ENCODE results near the gene SLC8A2. TPM values are rescaled to one million over a fixed set of nuclear protein-coding genes. Genes with fewer than 3 reads are reported as not detected.
"Not testable (repeated sequence)": the region's sequence is repeated elsewhere in the genome, so short reads cannot be mapped to it uniquely, and the experiment has no call there.

The SLC8A2 gene
- total RNA-seq, 1 donor from 2014 or later, result 0.26 TPM

DNA sequence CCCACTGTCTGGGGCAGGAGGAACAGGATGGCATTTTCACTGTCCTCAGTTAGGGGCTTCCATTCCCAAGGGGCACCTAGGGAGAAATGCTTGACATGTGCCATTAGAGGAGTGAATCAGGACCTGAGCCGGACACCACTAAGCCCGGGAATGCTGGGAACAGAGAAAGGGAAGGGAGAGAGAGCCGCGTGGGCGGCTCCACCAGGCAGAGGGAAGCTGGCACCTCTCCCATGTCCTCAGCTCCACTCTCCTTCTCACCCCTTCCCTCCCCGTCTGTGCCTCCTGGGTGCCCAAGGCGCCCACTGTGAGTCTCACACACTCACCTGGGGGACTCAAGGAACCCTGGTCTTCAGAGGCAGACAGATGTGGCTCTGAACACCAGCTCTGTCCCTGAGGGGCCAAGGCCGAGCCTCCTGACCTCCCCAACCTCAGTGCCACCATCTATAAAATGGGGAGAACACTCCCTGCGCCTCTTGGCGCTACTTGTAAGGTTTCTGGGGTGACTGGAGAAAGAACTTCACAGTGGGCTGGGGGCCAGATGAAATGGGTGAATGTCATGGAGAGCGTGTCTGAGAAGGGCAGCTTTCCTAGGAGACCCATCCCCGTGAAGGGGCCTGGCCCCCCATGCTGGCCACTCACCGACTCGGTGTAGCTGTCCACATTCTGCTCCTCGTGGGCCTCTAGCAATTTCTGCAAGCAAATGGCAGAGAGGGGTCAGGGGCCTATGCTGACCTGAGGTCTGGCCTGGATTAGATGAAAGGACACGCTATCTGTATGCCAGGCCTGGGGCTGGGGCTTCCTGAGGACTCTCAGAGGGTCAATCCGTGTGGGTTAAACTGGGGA, 17.6 kb upstream of the SLC8A2 start:
- peaks cover 17% of the 10 kb centered on the region for H3K36me3 ChIP-seq (ENCODE audit: control insufficient read depth, insufficient read depth, low read length)
- FAIRE-seq (no peak), DNase-seq (ENCODE audit: low read depth) (no peak)
- TF ChIP-seq, protein P1, sequence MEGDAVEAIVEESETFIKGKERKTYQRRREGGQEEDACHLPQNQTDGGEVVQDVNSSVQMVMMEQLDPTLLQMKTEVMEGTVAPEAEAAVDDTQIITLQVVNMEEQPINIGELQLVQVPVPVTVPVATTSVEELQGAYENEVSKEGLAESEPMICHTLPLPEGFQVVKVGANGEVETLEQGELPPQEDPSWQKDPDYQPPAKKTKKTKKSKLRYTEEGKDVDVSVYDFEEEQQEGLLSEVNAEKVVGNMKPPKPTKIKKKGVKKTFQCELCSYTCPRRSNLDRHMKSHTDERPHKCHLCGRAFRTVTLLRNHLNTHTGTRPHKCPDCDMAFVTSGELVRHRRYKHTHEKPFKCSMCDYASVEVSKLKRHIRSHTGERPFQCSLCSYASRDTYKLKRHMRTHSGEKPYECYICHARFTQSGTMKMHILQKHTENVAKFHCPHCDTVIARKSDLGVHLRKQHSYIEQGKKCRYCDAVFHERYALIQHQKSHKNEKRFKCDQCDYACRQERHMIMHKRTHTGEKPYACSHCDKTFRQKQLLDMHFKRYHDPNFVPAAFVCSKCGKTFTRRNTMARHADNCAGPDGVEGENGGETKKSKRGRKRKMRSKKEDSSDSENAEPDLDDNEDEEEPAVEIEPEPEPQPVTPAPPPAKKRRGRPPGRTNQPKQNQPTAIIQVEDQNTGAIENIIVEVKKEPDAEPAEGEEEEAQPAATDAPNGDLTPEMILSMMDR (IDR thresholded peaks at IDR 0.05; ENCODE audit: insufficient read depth, low read length, severe bottlenecking), result no peak
- H3K4me3 ChIP-seq (ENCODE audit: low read depth, low read length), result no peak overlapping the region
- H3K27me3 ChIP-seq (ENCODE audit: control insufficient read depth, insufficient read depth, low read length), result no peaks in the 10 kb centered on the region

DNA sequence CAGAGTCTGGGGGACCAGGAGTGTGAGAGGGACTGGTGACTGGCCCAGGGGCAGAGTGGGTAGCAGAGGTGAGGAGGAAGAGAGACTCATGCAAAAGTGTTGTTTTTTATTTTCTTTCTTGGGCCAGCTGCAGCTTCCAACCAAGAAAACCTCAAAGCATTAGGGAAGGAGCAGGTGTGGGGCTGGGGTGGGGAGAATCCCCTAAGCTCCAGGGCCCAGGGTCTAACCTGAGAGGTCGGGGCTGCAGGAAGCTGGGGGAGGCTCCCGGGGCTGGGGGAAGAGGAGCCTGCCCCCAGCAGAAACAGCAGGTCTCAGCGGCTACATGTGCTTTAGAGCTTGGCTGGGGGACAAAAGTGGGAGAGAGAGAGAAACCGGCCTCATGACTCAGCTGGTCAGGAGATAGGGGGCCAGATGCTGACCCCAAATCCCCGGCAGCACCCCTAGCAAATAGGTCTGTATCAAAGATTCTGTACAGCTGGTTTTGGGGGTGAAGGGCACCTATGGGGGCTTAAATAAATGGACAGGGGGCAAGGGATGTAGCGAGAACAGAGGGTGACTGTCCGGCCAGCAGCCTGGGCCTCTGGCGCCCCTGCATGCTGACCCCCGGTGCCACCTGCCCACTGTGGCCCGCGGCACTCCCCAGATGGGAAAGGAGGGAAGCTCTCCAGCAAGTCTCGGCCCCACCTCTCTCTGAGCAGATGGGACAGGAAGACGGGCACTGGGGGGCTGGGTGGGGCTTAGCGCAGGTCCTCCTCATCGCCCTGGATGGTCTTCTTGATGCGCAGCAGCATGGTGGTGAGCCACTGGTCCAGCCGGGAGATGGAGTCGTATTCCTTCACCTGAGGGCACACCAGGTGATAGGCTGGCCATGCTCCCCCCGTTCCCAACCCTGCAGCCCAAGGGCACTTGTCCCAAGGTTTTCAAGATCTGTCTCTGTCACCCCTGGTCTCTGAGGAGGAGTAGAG, 16.1 kb upstream of the SLC8A2 start:
- H3K36me3 ChIP-seq (ENCODE audit: control insufficient read depth, insufficient read depth, low read length), result peaks cover 13% of the 10 kb centered on the region
- DNase-seq (ENCODE audit: low read depth), result no peak
- no peaks in the 10 kb centered on the region for H3K27me3 ChIP-seq (ENCODE audit: control insufficient read depth, insufficient read depth, low read length)
- H3K4me3 ChIP-seq (ENCODE audit: low read depth, low read length), result no peak overlapping the region
- no peak for FAIRE-seq
- TF ChIP-seq, protein P1 (IDR thresholded peaks at IDR 0.05; ENCODE audit: insufficient read depth, low read length, severe bottlenecking), result no peak

DNA sequence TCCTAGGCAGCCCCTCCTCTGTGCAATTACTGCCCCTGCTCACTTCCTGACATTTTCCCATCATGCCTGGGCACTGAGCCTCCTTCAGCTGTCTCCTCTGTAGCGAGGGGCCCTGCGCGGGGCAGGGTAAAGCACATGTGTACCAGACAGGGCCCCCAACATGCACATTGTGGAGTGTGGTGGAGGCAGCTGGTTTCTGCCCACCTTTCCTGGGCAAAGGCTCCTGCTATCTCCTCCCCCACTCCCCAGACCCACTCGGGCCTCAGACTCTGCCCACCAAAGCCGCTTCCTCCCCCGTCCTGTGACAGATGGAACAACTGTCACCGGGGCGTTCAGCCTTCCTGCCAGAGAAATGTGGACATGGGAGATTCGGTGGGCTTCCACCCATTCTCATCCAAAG, 15.2 kb upstream of the SLC8A2 start:
- DNase-seq (ENCODE audit: low read depth), result no peak
- peaks cover 10% of the 10 kb centered on the region for H3K36me3 ChIP-seq (ENCODE audit: control insufficient read depth, insufficient read depth, low read length)
- H3K27me3 ChIP-seq (ENCODE audit: control insufficient read depth, insufficient read depth, low read length), result no peaks in the 10 kb centered on the region
- TF ChIP-seq, protein P1 (IDR thresholded peaks at IDR 0.05; ENCODE audit: insufficient read depth, low read length, severe bottlenecking), result no peak
- FAIRE-seq, result no peak
- H3K4me3 ChIP-seq (ENCODE audit: low read depth, low read length), result no peak overlapping the region

DNA sequence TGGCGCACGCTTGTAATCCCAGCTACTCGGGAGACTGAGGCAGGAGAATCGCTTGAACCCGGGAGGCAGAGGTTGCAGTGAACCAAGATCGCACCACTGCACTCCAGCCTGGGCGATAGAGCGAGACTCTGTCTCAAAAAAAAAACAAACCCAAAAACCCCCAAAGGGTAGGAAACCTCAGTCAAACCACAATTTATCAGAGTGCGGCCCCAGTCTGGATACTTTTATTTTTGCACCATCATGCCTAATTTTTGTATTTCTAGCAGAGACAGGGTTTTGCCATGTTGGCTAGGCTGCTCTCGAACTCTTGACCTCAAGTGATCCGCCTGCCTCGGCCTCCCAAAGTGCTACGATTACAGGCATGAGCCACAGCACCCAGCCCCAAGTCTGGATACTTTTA, 14.5 kb upstream of the SLC8A2 start:
- FAIRE-seq; H3K27me3 ChIP-seq (ENCODE audit: control insufficient read depth, insufficient read depth, low read length); DNase-seq (ENCODE audit: low read depth); H3K4me3 ChIP-seq (ENCODE audit: low read depth, low read length); H3K36me3 ChIP-seq (ENCODE audit: control insufficient read depth, insufficient read depth, low read length): not testable (repeated sequence)

DNA sequence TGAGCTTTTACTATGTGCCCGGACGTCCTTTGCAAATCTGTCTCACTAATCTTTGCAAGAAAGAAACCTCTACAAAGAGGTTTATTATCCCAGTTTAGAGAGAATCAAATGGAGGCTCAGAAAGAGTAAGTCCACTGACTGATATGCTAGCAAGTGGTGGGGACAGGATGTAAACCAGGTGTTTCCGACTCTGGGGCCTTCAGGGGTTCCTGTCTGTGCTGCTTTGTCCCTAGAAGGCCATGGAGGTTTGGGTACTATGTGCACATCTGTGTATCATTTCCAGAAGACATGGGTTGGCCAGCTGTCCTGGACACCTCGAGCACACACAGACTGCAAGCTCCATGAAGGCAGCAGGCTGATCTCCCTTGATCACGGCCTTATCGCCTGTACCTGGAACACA, 13.5 kb upstream of the SLC8A2 start:
- TF ChIP-seq, protein P1 (IDR thresholded peaks at IDR 0.05; ENCODE audit: insufficient read depth, low read length, severe bottlenecking), result no peak
- H3K27me3 ChIP-seq (ENCODE audit: control insufficient read depth, insufficient read depth, low read length), result no peaks in the 10 kb centered on the region
- H3K36me3 ChIP-seq (ENCODE audit: control insufficient read depth, insufficient read depth, low read length), result peaks cover 8% of the 10 kb centered on the region
- FAIRE-seq, result no peak
- H3K4me3 ChIP-seq (ENCODE audit: low read depth, low read length), result no peak overlapping the region
- no peak for DNase-seq (ENCODE audit: low read depth)
